ENCODE measurements around the gene ZIC5.
"Not testable (repeated sequence)": the region's sequence is repeated elsewhere in the genome, so short reads cannot be mapped to it uniquely, and the experiment has no call there.

ZIC5 gene

GRCh38 chr13:99959540-99960230, 11.9 kb downstream of the ZIC5 start:
- peak in 2 of 14 donors; percentile 38 to 55 for DNase-seq

- DNase-seq: no peak
Observed at GRCh38 chr13:99959127-99959539, 12.4 kb downstream of the ZIC5 start.

GRCh38 chr13:99958406-99959126, 13.0 kb downstream of the ZIC5 start:
- DNase-seq: peak in 1 of 14 donors; percentile 79

- peak in 1 of 14 donors; percentile 68 for DNase-seq
Observed at GRCh38 chr13:99956473-99957349, 14.9 kb downstream of the ZIC5 start.

- DNase-seq: peak in 1 of 14 donors; percentile 73
Observed at GRCh38 chr13:99955747-99956472, 15.7 kb downstream of the ZIC5 start.

- DNase-seq: peak in 1 of 14 donors; percentile 61
Observed at GRCh38 chr13:99955107-99955746, 16.3 kb downstream of the ZIC5 start.

GRCh38 chr13:99953138-99953755, 18.3 kb downstream of the ZIC5 start:
- DNase-seq: peak in 1 of 14 donors; percentile 36

GRCh38 chr13:99951666-99952065, 19.9 kb downstream of the ZIC5 start:
- DNase-seq: not testable (repeated sequence)

GRCh38 chr13:99949679-99950413, 21.7 kb downstream of the ZIC5 start:
- DNase-seq: no peak

- no peak for DNase-seq
Observed at GRCh38 chr13:99948907-99949678, 22.5 kb downstream of the ZIC5 start.

GRCh38 chr13:99948411-99948810, 23.2 kb downstream of the ZIC5 start:
- DNase-seq: no peak

- no peak for DNase-seq
Observed at GRCh38 chr13:99947666-99948065, 23.9 kb downstream of the ZIC5 start.

GRCh38 chr13:99945515-99945914, 26.1 kb downstream of the ZIC5 start:
- not testable (repeated sequence) for DNase-seq

- no peak for DNase-seq
Observed at GRCh38 chr13:99944606-99945005, 27.0 kb downstream of the ZIC5 start.

GRCh38 chr13:99944102-99944501, 27.5 kb downstream of the ZIC5 start:
- DNase-seq: no peak

GRCh38 chr13:99941911-99942310, 29.7 kb downstream of the ZIC5 start:
- DNase-seq: no peak

- peak in 1 of 14 donors; percentile 26 for DNase-seq
Observed at GRCh38 chr13:99941086-99941485, 30.5 kb downstream of the ZIC5 start.

- no peak for DNase-seq
Observed at GRCh38 chr13:99938635-99939034, 32.9 kb downstream of the ZIC5 start.

- no peak for DNase-seq
Observed at GRCh38 chr13:99935772-99936171, 35.8 kb downstream of the ZIC5 start.

- DNase-seq: no peak
Observed at GRCh38 chr13:99932912-99933311, 38.7 kb downstream of the ZIC5 start.

All from C1 segment of cervical spinal cord (tissue), 14 donors.